Measurements from ENCODE around the gene SEPTIN11. TPM values are rescaled to one million over a fixed set of nuclear protein-coding genes. Genes with fewer than 3 reads are reported as not detected.

The SEPTIN11 gene
- total and polyA plus RNA-seq, 9 of the 15 experiments (the other 6 are each of a cell fraction or from before 2014, with no cell fraction given), result 25.7 to 142 (median 84.3) TPM

DNA sequence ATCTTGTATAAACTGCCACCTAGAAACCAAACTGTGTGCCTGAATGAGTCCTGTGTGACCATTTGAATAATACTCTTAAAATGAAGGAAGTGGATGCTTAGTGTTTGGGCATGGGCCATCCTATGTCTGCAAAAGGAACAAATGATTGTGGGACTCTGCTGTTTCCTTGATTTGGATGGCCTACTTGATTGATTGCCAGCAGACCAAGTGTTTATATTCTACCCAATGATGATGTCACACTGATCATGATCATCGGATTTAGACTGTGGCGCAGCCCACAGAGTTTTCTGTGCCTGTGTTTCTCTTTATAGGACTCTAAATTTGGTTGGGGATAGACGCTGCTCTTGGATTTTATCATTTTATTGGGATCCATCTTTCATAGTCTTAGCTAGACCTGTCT, 4.4 kb downstream of the SEPTIN11 start:
- peaks cover 88% of the 10 kb centered on the region for H3K79me2 ChIP-seq (ENCODE audit: control insufficient read depth, insufficient read depth, low read length)
- ChIA-PET CTCF (ENCODE audit: low intra/inter-chr PET ratio) (no interaction called here), POLR2A (no interaction called here)
- no peak overlapping the region for H3K27ac ChIP-seq (ENCODE audit: extremely low read depth, low read depth, low read length)
- DNase-seq (ENCODE audit: extremely low read depth in 1 of 4, low spot score in 3 of 4) (no peak), ATAC-seq (no peak), FAIRE-seq (no peak)
- H3K9ac ChIP-seq (ENCODE audit: insufficient read depth in 1 of 2, low read depth in 2 of 2, low read length in 2 of 2), result no peak overlapping the region
- no peaks in the 10 kb centered on the region for H3K27me3 ChIP-seq (ENCODE audit: control insufficient read depth in 2 of 2, insufficient read depth in 2 of 2, low read length in 2 of 2)
- H3K36me3 ChIP-seq (ENCODE audit: control insufficient read depth, insufficient read depth, low read length), result peaks cover 13% of the 10 kb centered on the region; the same call in 2 of the 3 replicates
- WGBS (ENCODE audit: insufficient coverage, low coverage, missing lambda C conversion rate), result 76% methylated on average over 3 of the region's 3 CpGs
- peaks cover 23% of the 10 kb centered on the region for H4K20me1 ChIP-seq (replicated peaks; ENCODE audit: control insufficient read depth, insufficient read depth, low read length)
- H3K4me1 ChIP-seq (replicated peaks in 1 of 2; ENCODE audit: control insufficient read depth in 2 of 2, insufficient read depth in 2 of 2, low read length in 2 of 2), result peaks cover 22 to 25% of the 10 kb centered on the region in 2 experiments
- BruUV-seq (replicated peaks), result no TSS peak
- in situ Hi-C loops (cut with MboI) (no loop called here), intact Hi-C loops (cut with micrococcal nuclease) (no loop called here)
- no peak overlapping the region for H3K4me3 ChIP-seq
- H3K9me1 ChIP-seq (ENCODE audit: control insufficient read depth, insufficient read depth, low read length), result no peaks in the 10 kb centered on the region
- no peak overlapping the region for H2AFZ ChIP-seq (ENCODE audit: low read depth, low read length)
- TF ChIP-seq, protein P1, sequence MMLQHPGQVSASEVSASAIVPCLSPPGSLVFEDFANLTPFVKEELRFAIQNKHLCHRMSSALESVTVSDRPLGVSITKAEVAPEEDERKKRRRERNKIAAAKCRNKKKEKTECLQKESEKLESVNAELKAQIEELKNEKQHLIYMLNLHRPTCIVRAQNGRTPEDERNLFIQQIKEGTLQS (IDR thresholded peaks at IDR 0.05), result 0 out of 2 replicates have a peak, but pooled peaks have one; percentile 22
- TF ChIP-seq, protein P1 (CRISPR knock-in tag; conservative IDR thresholded peaks at IDR 0.05), result no peak
- TF ChIP-seq, protein P2, sequence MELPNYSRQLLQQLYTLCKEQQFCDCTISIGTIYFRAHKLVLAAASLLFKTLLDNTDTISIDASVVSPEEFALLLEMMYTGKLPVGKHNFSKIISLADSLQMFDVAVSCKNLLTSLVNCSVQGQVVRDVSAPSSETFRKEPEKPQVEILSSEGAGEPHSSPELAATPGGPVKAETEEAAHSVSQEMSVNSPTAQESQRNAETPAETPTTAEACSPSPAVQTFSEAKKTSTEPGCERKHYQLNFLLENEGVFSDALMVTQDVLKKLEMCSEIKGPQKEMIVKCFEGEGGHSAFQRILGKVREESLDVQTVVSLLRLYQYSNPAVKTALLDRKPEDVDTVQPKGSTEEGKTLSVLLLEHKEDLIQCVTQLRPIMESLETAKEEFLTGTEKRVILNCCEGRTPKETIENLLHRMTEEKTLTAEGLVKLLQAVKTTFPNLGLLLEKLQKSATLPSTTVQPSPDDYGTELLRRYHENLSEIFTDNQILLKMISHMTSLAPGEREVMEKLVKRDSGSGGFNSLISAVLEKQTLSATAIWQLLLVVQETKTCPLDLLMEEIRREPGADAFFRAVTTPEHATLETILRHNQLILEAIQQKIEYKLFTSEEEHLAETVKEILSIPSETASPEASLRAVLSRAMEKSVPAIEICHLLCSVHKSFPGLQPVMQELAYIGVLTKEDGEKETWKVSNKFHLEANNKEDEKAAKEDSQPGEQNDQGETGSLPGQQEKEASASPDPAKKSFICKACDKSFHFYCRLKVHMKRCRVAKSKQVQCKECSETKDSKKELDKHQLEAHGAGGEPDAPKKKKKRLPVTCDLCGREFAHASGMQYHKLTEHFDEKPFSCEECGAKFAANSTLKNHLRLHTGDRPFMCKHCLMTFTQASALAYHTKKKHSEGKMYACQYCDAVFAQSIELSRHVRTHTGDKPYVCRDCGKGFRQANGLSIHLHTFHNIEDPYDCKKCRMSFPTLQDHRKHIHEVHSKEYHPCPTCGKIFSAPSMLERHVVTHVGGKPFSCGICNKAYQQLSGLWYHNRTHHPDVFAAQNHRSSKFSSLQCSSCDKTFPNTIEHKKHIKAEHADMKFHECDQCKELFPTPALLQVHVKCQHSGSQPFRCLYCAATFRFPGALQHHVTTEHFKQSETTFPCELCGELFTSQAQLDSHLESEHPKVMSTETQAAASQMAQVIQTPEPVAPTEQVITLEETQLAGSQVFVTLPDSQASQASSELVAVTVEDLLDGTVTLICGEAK (IDR thresholded peaks at IDR 0.05), result no peak
- TF ChIP-seq, protein P2 (CRISPR knock-in tag; IDR thresholded peaks at IDR 0.05), result no peak
- TF ChIP-seq, protein P3, sequence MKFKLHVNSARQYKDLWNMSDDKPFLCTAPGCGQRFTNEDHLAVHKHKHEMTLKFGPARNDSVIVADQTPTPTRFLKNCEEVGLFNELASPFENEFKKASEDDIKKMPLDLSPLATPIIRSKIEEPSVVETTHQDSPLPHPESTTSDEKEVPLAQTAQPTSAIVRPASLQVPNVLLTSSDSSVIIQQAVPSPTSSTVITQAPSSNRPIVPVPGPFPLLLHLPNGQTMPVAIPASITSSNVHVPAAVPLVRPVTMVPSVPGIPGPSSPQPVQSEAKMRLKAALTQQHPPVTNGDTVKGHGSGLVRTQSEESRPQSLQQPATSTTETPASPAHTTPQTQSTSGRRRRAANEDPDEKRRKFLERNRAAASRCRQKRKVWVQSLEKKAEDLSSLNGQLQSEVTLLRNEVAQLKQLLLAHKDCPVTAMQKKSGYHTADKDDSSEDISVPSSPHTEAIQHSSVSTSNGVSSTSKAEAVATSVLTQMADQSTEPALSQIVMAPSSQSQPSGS (CRISPR knock-in tag; IDR thresholded peaks at IDR 0.05), result no peak
- no peak overlapping the region for H3K4me2 ChIP-seq (ENCODE audit: insufficient read depth, low read length)
- no peaks in the 10 kb centered on the region for H3K9me3 ChIP-seq (replicated peaks; ENCODE audit: control insufficient read depth, insufficient read depth, low read depth, low read length)
